Measurements from ENCODE around the gene CALHM1. TPM values are rescaled to one million over a fixed set of nuclear protein-coding genes. Genes with fewer than 3 reads are reported as not detected.
"Not testable (repeated sequence)": the region's sequence is repeated elsewhere in the genome, so short reads cannot be mapped to it uniquely, and the experiment has no call there.

CALHM1 gene
- total and polyA plus RNA-seq, 7 experiments from 2014 or later, result not detected

DNA sequence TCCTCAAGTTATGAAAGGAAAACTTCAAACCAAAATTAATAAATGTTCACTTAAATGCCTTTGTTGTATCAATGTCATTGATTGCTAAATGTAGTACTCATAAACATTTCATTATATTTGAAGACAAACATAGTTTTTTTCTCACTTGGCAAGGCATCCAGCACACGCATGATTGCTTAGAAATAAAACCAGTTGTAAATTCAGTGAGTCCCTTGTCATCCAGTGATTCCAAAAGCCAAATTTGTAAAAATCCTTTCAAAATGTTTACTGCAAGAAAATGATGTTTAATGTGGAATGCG lies 28.7 kb upstream of the CALHM1 start:
- Mint-ChIP-seq H3K4me3 (no peak overlapping the region), H3K9me3 (no peaks in the 10 kb centered on the region), H3K4me1 (peaks cover 0 to 11% (median 4%) of the 10 kb centered on the region in 7 donors), H3K27me3 (peaks cover 5 to 16% (median 7%) of the 10 kb centered on the region in 5 donors), H3K27ac (no peak overlapping the region), H3K36me3 (no peaks in the 10 kb centered on the region)
- Histone ChIP-seq H3K4me3 (ENCODE audit: low read length) (no peak overlapping the region), H3K9me3 (ENCODE audit: control insufficient read depth in 2 of 3, low read length in 3 of 3) (no peaks in the 10 kb centered on the region), H3K4me1 (ENCODE audit: control insufficient read depth in 2 of 2, insufficient read depth in 2 of 2, low read length in 2 of 2) (peaks cover 0 to 9% of the 10 kb centered on the region in 2 donors), H3K27me3 (ENCODE audit: control insufficient read depth in 2 of 2, insufficient read depth in 2 of 2, low read length in 2 of 2) (no peaks in the 10 kb centered on the region), H3K36me3 (ENCODE audit: control insufficient read depth in 2 of 3, insufficient read depth in 3 of 3, low read length in 3 of 3) (no peaks in the 10 kb centered on the region), H3K27ac (ENCODE audit: low read depth, low read length) (no peak overlapping the region)
- POLR2A ChIA-PET, result no interaction called here
- DNase-seq (no peak), ATAC-seq (no peak)
- intact Hi-C loops (cut with micrococcal nuclease), result loop anchor here (5.0 to 10.0 kb wide), 4 partner anchors 155 to 653 kb away; partner anchors contain the start of genes BORCS7 (in 1 of the 2) and CYP17A1 (in 1 of the 2)
- CTCF ChIA-PET, result interaction anchor here (7.6 kb wide), 1 partner anchor 71 kb away, joined by 99 read pairs; no protein-coding TSS in a partner anchor

DNA sequence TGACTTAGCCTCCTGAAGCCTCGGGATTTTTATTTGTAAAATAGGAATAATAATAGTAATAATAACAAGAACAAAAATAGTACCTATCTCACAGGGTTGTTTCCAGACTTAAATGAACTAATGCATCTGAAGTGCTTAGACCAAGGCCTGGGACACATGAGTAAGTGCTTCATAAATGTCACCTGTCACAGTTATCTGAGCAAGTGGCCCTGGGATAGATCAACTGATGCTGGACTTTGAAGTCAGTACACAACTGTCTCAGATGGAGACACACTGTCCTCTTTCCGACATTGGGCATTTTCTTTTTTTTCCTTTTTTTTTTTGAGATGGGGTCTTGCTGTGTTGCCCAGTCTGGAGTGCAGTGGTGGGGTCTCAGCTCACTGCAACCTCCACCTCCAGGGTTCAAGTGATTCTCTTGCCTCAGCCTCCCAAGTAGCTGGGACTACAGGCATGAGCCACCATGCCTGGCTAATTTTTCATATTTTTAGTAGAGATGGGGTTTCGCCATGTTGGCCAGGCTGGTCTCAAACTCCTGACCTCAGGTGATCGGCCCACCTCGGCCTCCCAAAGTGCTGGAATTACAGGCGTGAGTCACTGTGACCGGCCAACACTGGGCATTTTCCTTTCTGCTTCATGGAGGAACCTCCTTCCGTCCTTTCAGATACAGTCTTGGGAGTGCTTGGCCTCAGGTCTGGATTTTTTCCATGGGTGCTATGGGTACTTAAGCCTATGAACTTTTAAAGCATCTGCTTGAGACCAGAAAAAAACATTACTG lies 28.1 kb upstream of the CALHM1 start:
- H3K36me3 ChIP-seq (ENCODE audit: control insufficient read depth in 2 of 3, insufficient read depth in 3 of 3, low read length in 3 of 3); H3K36me3 Mint-ChIP-seq; ATAC-seq; H3K4me1 ChIP-seq (ENCODE audit: control insufficient read depth in 2 of 2, insufficient read depth in 2 of 2, low read length in 2 of 2); H3K4me3 Mint-ChIP-seq; H3K4me3 ChIP-seq (ENCODE audit: low read length); H3K9me3 ChIP-seq (ENCODE audit: control insufficient read depth in 2 of 3, low read length in 3 of 3); H3K27ac Mint-ChIP-seq; H3K27ac ChIP-seq (ENCODE audit: low read depth, low read length); H3K27me3 ChIP-seq (ENCODE audit: control insufficient read depth in 2 of 2, insufficient read depth in 2 of 2, low read length in 2 of 2); H3K9me3 Mint-ChIP-seq; DNase-seq: not testable (repeated sequence)
- ChIA-PET CTCF (interaction anchor here (0.7 to 7.6 kb wide), 3 partner anchors 12 to 75 kb away, joined by 3 to 99 read pairs (median 5); no protein-coding TSS in a partner anchor), POLR2A (interaction anchor here (0.6 kb wide), 1 partner anchor 653 kb away, joined by 3 read pairs; no protein-coding TSS in a partner anchor)
- Mint-ChIP-seq H3K4me1 (peaks cover 0 to 15% (median 4%) of the 10 kb centered on the region in 7 donors), H3K27me3 (peaks cover 0 to 10% (median 2%) of the 10 kb centered on the region in 5 donors)
- intact Hi-C loops (cut with micrococcal nuclease), result loop anchor here (5.0 to 10.0 kb wide), 4 partner anchors 155 to 652 kb away; partner anchors contain the start of genes BORCS7 (in 1 of the 2) and CYP17A1 (in 1 of the 2)

DNA sequence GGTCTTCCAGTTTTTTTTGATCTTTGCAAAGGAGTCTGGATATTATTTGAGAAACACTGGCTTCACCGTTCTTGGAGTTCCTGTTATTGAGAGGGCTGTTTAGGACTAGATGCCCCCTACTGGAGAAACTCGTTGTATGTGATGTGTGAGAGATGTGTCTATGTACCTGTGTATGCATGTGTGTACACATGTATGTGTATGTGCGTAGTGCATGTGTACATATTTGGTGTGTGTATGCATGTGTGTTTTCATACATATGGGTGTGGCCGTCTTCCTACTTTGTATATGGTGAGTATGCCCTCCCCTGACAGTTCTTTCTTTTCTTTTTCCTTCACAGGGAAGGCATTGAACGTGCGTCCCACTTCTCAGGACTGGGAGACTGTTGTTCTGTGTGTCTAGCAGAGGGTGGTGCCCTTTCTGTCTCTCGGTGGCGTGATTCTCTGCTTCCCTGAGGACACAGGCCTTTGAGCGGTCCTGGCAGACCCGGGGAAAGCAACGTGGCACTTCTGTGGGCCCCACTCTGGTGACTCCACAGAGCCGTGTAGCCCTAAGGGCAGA lies 23.4 kb upstream of the CALHM1 start:
- ChIA-PET CTCF (interaction anchor here (0.7 to 7.6 kb wide), 4 partner anchors 30 to 1176 kb away, joined by 3 to 99 read pairs (median 6); partner anchors contain the start of gene CALHM2), POLR2A (no interaction called here)
- peak; percentile 79 for ATAC-seq
- Histone ChIP-seq H3K27ac (ENCODE audit: low read depth, low read length) (no peak overlapping the region), H3K9me3 (ENCODE audit: control insufficient read depth in 2 of 3, low read length in 3 of 3) (no peaks in the 10 kb centered on the region), H3K27me3 (ENCODE audit: control insufficient read depth in 2 of 2, insufficient read depth in 2 of 2, low read length in 2 of 2) (no peaks in the 10 kb centered on the region), H3K36me3 (ENCODE audit: control insufficient read depth in 2 of 3, insufficient read depth in 3 of 3, low read length in 3 of 3) (no peaks in the 10 kb centered on the region), H3K4me1 (ENCODE audit: control insufficient read depth in 2 of 2, insufficient read depth in 2 of 2, low read length in 2 of 2) (no peaks in the 10 kb centered on the region), H3K4me3 (ENCODE audit: low read length) (no peak overlapping the region)
- Mint-ChIP-seq H3K4me3 (no peak overlapping the region), H3K9me3 (peaks cover 0 to 1% (median 0%) of the 10 kb centered on the region in 11 donors), H3K36me3 (no peaks in the 10 kb centered on the region), H3K27ac (no peak overlapping the region), H3K27me3 (peaks cover 0 to 6% (median 0%) of the 10 kb centered on the region in 5 donors), H3K4me1 (peaks cover 0 to 27% (median 4%) of the 10 kb centered on the region in 7 donors)
- intact Hi-C loops (cut with micrococcal nuclease), result loop anchor here (1.0 to 10.0 kb wide), 8 partner anchors 30 to 647 kb away; partner anchors contain the start of genes CALHM2 (in 1 of the 2), CNNM2 (in 1 of the 2) and CYP17A1 (in 1 of the 2)
- peak in 7 of 9 donors; percentile 41 to 69 (median 57) for DNase-seq

DNA sequence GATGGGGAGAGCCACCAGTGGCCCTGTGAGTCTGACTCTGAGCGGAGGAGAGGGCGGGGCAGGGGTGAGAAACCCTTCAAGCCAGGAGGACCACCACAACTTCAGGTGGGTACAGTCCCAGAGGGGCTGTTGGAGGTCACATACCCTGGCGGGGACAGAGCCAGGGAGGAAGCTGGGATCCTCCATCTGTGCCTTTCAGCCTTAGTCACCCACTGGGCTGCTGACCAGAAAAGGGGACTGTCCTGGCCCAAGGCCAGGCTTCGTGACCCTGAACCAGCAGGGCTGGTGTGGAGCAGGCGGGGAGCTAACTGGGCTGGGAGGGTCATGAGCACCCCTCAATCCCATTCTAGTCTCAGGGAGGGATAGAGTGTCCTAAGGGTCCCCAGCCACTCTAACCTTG lies 21.8 kb upstream of the CALHM1 start:
- ChIA-PET CTCF (interaction anchor here (1.3 to 1.9 kb wide), 2 partner anchors 61 to 64 kb away, joined by 7 to 10 read pairs; no protein-coding TSS in a partner anchor), POLR2A (no interaction called here)
- peaks cover 0 to 31% (median 4%) of the 10 kb centered on the region in 7 donors for H3K4me1 Mint-ChIP-seq
- no peaks in the 10 kb centered on the region for H3K9me3 ChIP-seq (ENCODE audit: control insufficient read depth in 2 of 3, low read length in 3 of 3)
- H3K27me3 Mint-ChIP-seq, result peaks cover 0 to 3% (median 0%) of the 10 kb centered on the region in 5 donors
- intact Hi-C loops (cut with micrococcal nuclease), result loop anchor here (10.0 kb wide), 2 partner anchors 416 to 646 kb away; partner anchors contain the start of gene CYP17A1 (in 1 of the 2)
- H3K36me3 ChIP-seq (ENCODE audit: control insufficient read depth in 2 of 3, insufficient read depth in 3 of 3, low read length in 3 of 3), result no peaks in the 10 kb centered on the region
- H3K9me3 Mint-ChIP-seq, result peaks cover 0 to 1% (median 0%) of the 10 kb centered on the region in 11 donors
- H3K36me3 Mint-ChIP-seq, result no peaks in the 10 kb centered on the region
- no peaks in the 10 kb centered on the region for H3K4me1 ChIP-seq (ENCODE audit: control insufficient read depth in 2 of 2, insufficient read depth in 2 of 2, low read length in 2 of 2)
- peak overlapping the region in 1 of 9 donors; percentile 52 for H3K27ac Mint-ChIP-seq
- DNase-seq (no peak), ATAC-seq (no peak)
- H3K4me3 ChIP-seq (ENCODE audit: low read length), result no peak overlapping the region
- H3K27ac ChIP-seq (ENCODE audit: low read depth, low read length), result no peak overlapping the region
- H3K4me3 Mint-ChIP-seq, result no peak overlapping the region
- no peaks in the 10 kb centered on the region for H3K27me3 ChIP-seq (ENCODE audit: control insufficient read depth in 2 of 2, insufficient read depth in 2 of 2, low read length in 2 of 2)

DNA sequence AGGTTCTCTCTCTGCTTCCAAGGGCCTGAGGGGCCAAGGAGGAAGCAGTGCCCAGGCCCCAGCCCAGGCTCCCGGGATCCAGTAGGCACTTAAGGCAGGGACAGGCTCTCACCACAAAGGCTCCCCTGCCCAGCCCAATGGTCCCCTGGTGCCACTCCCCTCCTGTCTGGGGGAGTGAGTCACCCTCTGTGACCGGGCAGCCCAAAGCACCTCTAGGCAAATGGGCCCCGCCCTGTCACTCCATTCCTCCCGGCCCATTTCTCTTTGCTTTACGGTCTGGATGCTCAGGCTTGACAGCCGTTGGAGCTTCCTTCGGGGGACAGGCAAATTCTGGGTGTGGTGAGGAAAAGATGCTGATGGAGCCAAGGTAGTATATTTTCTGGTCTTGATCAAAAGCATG lies 20.4 kb upstream of the CALHM1 start, which contains the start of gene CALHM3:
TSS of gene CALHM3 (minus strand) at position 106 of the 400 bp plus-strand sequence. CDS start 208 bp downstream, outside the sequence.
- peaks cover 0 to 3% (median 0%) of the 10 kb centered on the region in 5 donors for H3K27me3 Mint-ChIP-seq

DNA sequence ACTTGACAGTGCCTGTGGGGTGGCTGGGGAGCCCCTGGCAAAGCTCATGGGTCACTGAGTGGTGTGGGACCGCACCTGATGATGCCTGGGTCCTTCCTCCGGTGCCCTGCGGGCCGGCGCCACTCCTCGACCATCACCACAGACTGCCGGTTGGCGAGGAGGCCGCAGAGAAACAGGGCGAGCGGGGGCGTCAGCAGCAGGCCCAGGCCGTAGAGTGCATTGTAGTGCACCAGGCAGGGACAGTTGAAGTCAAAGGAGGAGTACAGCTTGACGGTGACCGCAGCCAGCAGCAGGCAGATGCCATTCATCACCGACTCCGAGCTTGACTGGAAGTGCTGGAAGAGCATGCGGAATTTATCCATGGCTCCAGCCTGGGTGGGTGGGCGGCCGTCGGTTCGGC lies 20.0 kb upstream of the CALHM1 start:
- DNase-seq (no peak), ATAC-seq (no peak)
- H3K36me3 ChIP-seq (ENCODE audit: control insufficient read depth in 2 of 3, insufficient read depth in 3 of 3, low read length in 3 of 3), result no peaks in the 10 kb centered on the region
- H3K4me1 ChIP-seq (ENCODE audit: control insufficient read depth in 2 of 2, insufficient read depth in 2 of 2, low read length in 2 of 2), result peaks cover 0 to 3% of the 10 kb centered on the region in 2 donors
- no peak overlapping the region for H3K27ac Mint-ChIP-seq
- ChIA-PET POLR2A (no interaction called here), CTCF (interaction anchor here (1.0 kb wide), 1 partner anchor 64 kb away, joined by 3 read pairs; no protein-coding TSS in a partner anchor)
- no peaks in the 10 kb centered on the region for H3K9me3 ChIP-seq (ENCODE audit: control insufficient read depth in 2 of 3, low read length in 3 of 3)
- no peak overlapping the region for H3K27ac ChIP-seq (ENCODE audit: low read depth, low read length)
- peaks cover 0 to 3% (median 0%) of the 10 kb centered on the region in 5 donors for H3K36me3 Mint-ChIP-seq
- peaks cover 0 to 3% (median 0%) of the 10 kb centered on the region in 5 donors for H3K27me3 Mint-ChIP-seq
- no peak overlapping the region for H3K4me3 ChIP-seq (ENCODE audit: low read length)
- H3K4me3 Mint-ChIP-seq, result no peak overlapping the region
- H3K9me3 Mint-ChIP-seq, result peaks cover 0 to 1% (median 0%) of the 10 kb centered on the region in 11 donors
- intact Hi-C loops (cut with micrococcal nuclease), result no loop called here
- H3K27me3 ChIP-seq (ENCODE audit: control insufficient read depth in 2 of 2, insufficient read depth in 2 of 2, low read length in 2 of 2), result no peaks in the 10 kb centered on the region
- H3K4me1 Mint-ChIP-seq, result peaks cover 0 to 40% (median 6%) of the 10 kb centered on the region in 7 donors

More for the DNA sequence above, 20.4 kb upstream of the CALHM1 start, which contains the start of gene CALHM3:
- peak within 1 kb of the TSS in 2 of 9 donors; percentile 30 to 66 for H3K27ac Mint-ChIP-seq
- H3K4me3 Mint-ChIP-seq, result no peak within 1 kb of the TSS
- no peak within 1 kb of the TSS for H3K27ac ChIP-seq (ENCODE audit: low read depth, low read length)
- peak; percentile 33 for ATAC-seq
- ChIA-PET POLR2A (no interaction called here), CTCF (interaction anchor here (0.8 to 1.0 kb wide), 2 partner anchors 28 to 64 kb away, joined by 3 read pairs; no protein-coding TSS in a partner anchor)
- H3K9me3 ChIP-seq (ENCODE audit: control insufficient read depth in 2 of 3, low read length in 3 of 3), result no peaks in the 10 kb centered on the region
- peaks cover 0 to 37% (median 5%) of the 10 kb centered on the region in 7 donors for H3K4me1 Mint-ChIP-seq
- peaks cover 0 to under 1% (median 0%) of the 10 kb centered on the region in 5 donors for H3K36me3 Mint-ChIP-seq
- peaks cover 0 to 3% of the 10 kb centered on the region in 2 donors for H3K4me1 ChIP-seq (ENCODE audit: control insufficient read depth in 2 of 2, insufficient read depth in 2 of 2, low read length in 2 of 2)
- no peaks in the 10 kb centered on the region for H3K27me3 ChIP-seq (ENCODE audit: control insufficient read depth in 2 of 2, insufficient read depth in 2 of 2, low read length in 2 of 2)
- no peak for DNase-seq
- H3K4me3 ChIP-seq (ENCODE audit: low read length), result no peak within 1 kb of the TSS
- peaks cover 0 to 1% (median 0%) of the 10 kb centered on the region in 11 donors for H3K9me3 Mint-ChIP-seq
- no peaks in the 10 kb centered on the region for H3K36me3 ChIP-seq (ENCODE audit: control insufficient read depth in 2 of 3, insufficient read depth in 3 of 3, low read length in 3 of 3)
- intact Hi-C loops (cut with micrococcal nuclease), result no loop called here

All from naive thymus-derived CD4-positive, alpha-beta T cell (primary cell).